Activated CD8-positive, alpha-beta memory T cell treated with anti-CD3 and anti-CD28 coated beads, Interleukin-2, amount 50 U/mL, for 1 hour (primary cell): ENCODE measurements around the gene ERFE.

Source experiments
- DNase-seq: peaks from one replicate; pipeline ENCODE4 v3.0.0-alpha.2; 2020; ENCODE audit errors: extremely low read depth

Gene ERFE

DNA sequence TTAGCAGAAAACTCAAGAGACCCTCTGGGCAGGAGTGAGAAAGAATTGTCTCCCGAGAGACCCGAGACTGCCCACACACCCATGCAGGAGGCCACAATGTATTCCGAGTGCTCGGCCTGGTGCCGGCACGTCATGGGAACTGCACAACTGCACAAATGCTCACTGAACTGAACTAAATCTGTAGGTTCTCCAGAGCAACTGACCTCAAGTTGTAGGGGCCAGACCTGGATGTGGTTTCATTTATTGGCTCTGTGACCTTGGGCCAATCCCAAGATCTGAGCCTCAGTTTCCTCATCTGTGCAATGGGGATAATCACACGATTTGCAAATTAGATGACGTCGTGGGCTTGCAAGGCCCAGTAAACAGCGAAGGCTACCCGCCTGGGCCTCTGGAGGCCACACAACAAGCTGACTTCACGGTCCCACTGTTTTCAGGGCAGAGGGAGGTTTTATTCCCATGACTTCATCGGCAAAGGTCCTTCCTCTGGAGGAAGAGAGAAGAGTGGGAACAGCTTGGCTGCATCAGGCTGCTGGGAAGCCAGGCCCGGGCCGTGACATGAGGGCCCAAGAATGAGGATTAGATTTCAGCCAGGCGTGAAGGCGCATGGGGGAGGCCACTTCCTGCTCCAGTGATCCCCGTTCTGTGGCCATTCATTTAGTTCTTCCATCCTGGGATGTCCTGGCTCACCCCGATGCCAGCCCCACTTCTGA lies 3.6 kb upstream of the ERFE start:
- no peak for DNase-seq

DNA sequence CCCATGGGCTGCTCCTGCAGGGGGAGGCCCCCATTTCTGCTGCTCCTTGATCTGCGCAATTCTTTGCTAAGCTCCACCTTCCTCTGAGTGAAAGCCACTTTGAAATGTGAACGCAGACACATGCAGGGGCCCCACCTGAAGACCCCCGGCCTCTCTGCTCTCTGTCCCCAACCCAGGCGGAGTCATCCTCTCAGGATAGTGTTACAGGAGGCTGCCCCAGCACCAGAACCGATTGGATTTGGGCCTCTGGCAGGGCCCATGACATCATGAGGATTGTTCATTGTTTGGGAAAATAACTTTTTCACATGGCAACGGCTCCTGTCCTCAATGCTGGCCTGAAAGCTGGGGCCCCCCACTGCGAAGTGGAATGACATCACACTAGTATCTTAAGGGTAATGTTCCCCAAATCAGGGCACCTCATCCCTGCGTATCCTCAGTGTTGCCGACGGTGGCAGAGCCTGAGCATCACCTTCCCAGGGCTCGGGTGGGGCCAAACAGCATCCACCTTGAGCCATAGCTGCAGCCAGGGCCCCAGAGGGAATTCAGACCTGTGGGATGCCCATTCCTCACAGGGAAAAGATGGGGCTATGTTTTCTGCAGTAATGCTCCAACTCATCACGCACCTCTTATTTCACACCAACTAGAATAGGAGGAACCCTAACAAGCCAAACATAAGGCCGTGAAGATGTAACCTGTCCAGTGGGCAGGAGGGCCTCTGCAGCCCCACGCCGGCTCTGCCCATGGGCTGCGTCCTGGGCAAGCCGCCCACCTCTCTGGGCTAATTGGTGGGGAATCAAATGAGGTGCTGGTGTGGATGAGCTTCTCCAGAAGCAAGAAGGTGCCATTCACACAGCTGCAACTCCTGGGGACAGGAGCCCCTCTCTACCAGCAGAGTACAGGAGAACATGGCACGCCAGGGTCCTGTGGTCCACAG lies 2.7 kb upstream of the ERFE start:
- no peak for DNase-seq

DNA sequence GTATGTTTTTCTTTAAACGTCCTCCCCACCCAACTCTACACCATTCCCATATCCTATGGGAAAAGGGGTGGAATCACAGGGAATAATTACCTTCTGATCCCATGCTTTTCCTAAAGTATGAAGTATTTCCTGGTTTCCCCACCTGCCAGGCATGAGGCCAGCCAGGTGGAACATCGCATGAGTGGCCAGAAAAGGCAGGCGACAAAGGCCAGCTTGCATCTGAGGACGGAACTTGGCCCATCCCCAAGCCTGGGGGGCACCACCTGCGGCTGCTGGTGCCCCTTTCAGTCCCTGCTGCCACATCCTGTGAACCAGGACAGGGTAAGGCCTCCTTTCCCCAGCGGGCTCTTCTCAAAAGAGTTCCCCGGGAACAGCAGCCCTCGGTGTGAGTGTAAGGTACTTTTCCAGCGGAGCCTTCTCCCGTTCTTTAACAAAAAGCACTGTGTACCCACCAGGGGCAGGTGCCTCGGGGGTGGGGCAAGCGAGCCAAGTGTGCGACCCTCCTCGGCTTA lies 1.2 kb upstream of the ERFE start:
- DNase-seq = no peak

DNA sequence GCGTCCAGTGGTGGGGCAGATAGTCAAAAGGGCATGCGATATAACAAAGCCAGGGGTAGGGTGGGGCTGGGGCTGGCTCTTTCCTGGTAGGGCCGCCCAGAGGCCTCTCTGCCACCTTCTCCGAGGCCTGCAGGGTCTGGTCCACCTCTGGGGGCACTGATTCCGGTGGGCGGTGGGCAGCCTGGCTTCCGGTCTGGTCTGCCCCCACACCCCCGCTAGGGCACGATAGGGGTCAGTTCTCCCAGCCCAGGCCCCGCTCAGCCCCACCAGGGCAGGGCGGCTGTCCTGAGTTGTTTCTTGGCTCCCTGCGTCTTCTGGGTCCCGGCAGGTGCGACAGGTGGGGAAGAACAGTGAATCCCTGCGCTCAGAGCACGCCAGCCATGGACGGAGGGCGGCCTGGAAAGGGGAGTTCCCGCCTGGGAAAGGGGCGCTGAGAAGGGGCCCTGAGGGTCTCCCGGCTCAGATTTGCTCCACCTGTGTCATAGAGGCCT lies 707 bp upstream of the ERFE start:
- no peak for DNase-seq

DNA sequence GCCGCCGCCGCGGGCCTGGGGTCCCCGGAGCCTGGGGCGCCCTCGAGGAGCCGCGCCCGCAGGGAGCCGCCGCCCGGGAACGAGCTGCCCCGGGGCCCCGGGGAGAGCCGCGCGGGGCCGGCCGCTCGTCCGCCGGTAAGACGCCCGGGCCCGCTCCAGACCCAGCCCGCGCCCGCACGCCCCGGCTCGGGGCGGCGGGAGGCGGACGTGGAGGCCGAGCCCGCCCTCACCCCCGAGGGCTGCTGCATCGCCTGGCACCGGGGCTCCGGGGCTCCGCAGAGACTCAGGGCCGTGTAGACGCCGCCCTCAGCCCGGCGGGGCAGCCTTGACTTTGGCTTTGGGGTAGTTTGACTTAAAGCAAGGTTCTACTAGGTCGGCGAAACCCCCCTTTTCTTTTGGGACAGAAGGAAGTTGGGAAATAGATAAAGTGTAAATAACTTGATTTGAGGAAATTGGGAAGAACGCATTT lies 335 bp downstream of the ERFE start:
- no peak for DNase-seq

DNA sequence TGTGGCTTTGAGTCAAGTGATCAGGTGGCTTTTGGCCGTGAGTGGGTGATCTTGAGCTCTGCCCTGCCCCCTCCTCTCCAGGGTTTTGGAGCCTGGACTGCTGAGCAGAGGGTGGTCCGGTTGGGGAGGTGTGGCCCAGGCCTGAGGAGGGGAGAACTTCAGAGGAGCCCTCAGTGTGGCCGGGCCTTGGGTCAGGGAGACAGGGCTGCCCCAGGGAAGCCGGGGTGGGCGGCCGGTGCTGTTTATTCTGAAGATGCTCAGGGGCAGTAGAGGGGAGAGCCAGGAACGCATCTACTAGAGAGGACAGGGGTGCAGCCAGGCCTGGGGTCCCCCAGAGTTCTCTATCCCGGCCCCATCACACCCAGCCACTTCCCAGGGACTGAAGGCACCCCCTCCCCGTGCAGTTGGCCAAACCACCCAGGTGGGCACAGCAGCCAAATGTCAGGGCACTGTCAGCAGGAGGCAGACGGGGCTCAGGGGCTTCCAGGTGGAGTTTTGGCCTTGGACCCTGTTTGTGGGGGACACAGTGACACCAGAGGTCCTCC lies 963 bp downstream of the ERFE start:
- no peak for DNase-seq

DNA sequence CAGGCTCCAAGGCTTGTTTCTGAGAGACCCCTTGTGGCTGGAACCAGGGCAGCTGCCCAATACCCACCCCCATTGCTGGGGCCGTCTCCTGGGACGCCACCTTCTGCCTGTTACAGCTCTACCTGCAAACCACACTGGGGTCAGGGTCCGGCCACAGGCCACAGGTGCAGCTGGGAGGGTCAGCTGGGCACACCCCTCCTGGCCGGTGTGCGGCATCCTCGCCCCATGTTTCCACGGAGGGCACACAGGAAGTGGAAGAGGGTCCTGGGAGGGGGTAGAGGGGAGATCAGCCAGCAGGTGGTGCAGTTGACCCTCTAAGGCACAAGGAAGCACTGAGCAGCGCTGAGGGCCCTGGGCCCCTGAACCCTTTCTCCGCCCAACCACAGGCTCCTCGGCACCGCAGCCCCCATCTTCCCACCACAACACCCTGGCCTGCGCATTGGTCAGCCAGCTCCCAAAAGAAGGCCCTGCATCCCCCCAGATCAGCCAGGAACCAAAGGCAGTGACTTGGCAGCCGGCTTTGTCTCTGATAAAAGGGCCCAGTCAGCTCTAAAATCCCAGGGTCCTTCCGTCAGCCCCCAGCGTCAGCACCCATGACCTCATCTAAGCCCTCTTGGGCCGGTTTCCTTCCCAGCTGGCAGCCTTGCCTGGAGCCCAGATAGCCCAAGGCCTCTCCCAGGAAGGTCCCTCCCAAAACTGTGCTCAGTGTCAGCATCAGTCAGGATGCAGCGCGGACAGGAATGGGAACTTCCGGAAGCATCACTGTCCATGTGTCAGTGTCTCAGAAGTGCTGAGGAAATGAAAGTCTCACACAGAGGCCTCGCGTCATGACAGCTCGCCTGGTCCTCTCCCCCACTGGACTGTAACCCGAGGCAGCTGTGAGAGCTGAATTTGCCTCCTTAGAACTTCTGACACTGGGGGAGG lies 1.7 kb downstream of the ERFE start:
- DNase-seq = no peak

DNA sequence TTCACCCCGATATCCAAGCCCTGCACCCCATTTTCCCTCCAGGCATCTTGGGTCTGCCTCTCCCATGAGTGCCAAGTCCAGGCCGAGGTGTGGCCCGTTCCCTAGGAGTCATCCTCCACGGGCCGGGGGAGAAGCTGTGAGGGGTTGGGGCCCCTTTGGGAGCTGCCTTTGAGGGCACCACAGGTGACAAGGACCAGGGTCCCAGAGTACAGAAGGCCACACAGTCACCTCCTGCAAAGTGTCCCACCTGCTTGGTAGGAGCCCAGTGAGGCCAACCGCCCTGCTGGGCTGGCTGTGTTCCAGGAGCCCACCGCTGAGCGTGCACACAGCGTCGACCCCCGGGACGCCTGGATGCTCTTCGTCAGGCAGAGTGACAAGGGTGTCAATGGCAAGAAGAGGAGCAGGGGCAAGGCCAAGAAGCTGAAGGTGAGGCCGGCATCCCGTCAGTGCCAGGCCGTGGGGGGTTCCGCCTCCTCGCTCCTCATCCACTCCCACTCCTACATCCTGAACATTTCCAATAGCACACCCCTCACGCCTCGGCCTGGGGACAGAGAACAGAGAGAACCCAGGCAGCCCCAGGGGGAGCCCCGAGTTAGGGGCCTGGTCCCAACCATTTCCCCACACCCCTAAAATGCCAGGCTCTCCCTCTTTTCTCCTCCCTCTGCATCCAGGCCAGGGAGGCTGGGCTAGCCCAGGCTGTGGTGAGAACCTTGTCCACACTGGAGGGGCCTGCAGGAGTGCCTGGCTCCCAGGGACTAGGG lies 2.7 kb downstream of the ERFE start:
- no peak for DNase-seq

DNA sequence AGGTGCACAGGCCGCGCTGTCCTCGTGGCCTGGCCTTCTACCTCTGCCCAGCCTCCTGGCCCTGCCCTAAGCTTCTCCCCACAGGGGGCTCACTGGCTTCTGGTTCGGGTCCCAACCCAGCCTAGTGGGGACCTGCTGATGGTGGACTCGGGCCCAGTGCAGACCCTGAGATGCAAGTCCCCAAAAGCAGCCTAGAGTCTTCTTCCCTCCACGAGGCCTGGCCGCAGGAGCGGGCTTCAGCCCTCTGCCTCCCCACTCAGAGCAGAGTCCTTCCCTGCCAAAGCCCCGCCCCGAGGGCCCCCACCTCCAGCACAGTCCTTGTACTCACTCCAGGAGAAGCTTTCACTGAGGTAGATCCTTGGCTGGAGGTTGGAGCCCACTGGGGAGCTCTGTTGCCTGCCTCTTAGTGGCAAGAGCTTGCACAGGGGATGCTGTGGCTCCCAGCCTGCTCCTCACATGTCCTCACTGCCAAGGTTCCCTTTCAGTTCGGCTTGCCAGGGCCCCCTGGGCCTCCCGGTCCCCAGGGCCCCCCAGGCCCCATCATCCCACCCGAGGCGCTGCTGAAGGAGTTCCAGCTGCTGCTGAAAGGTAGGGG lies 3.6 kb downstream of the ERFE start:
- DNase-seq = no peak

DNA sequence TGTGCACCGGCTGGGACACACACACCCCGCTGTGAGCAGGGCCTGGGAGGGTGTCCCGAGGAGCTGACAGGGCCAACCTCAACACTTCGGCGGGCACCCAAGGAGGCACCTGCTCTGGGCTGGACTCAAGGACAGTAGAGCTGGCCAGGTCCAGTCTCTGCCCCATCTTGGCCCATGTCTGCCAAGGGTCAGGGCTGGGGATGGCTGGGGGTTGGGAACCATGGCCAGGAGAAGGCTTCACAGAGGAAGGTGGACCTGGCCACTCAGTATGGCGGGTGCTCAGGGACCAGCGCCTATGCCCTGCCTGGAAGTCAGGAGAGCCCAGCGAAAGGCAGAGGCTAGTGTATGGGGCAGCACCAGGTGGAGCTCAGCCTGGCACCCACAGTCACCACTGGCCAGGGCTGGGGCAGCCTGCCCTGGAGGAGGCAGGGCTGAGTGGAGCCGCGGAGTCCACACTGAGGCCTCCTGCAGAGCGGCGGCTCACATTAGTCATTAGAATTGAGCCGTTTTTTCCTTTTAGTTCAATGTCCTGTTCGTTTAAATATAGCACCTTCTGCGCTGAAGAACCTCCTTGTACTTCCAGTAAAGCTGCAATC lies 4.2 kb downstream of the ERFE start:
- no peak for DNase-seq

DNA sequence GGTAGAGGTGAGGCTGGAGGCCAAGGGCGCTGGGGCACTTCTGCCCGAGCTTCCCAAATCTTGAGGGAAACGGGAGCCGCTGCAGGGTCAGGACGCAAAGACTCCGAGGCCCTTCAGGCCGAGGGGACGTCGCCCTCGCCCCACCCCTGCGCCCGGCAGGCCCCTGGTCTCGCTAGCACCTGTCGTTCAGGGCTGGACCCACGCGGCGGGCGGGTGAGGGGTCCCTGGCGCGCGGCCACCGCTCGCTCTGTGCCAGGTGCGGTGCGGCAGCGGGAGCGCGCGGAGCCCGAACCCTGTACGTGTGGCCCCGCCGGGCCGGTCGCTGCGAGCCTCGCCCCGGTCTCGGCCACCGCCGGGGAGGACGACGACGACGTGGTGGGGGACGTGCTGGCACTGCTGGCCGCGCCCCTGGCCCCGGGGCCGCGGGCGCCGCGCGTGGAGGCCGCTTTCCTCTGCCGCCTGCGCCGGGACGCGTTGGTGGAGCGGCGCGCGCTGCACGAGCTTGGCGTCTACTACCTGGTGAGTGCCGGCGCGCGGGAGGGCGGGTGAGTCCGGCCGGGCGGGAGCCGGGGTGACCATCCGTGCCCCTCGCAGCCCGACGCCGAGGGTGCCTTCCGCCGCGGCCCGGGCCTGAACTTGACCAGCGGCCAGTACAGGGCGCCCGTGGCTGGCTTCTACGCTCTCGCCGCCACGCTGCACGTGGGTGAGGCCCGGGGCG lies 4.9 kb downstream of the ERFE start:
- no peak for DNase-seq

DNA sequence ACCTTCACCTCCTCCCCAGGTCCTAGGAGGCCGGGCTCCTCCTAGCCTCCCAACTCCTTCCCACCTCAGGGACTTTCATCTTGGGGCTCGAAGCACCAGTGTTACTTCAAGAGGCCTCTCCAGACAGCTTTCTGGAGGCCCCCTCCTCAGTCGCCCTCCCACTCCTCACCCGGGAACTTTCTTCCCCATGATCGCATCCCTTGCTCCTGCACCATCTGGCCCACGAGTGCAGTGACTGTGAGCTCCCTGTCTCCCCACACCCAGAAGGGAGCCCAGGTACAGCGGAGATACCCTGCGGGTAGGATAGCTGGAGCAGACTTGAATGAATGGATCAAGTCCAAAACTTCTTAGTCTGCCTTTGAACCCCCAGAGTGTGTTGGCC lies 6.1 kb downstream of the ERFE start:
- DNase-seq = no peak

DNA sequence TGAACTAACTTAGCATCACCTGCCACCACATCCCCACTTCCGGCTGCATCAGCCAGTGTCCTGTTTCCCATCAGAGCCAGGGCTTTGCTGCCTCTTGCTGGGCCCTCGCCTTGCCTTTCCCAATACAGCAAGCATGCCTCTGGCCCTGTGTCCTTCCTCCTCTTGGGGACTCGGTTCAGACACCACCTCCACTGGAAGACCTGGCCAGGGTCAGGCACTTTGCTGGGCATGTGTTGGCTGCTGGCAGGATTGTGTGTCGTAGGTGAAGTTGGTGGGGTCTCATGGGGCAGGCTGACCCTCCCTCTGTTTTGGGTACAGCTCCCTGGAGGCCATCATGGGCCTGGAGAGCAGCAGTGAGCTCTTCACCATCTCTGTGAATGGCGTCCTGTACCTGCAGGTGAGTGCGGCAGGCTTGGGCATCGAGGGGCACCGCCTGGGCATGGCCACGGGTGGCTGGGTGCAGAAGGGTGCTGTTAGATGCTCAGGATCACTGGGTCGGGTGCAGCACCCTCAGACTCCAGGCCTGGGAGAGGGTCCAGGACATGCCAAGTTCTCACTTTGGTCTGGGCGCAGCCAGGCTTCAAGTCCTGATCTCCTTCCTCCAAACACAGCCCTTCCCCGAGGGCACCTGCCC lies 6.6 kb downstream of the ERFE start:
- DNase-seq = no peak

DNA sequence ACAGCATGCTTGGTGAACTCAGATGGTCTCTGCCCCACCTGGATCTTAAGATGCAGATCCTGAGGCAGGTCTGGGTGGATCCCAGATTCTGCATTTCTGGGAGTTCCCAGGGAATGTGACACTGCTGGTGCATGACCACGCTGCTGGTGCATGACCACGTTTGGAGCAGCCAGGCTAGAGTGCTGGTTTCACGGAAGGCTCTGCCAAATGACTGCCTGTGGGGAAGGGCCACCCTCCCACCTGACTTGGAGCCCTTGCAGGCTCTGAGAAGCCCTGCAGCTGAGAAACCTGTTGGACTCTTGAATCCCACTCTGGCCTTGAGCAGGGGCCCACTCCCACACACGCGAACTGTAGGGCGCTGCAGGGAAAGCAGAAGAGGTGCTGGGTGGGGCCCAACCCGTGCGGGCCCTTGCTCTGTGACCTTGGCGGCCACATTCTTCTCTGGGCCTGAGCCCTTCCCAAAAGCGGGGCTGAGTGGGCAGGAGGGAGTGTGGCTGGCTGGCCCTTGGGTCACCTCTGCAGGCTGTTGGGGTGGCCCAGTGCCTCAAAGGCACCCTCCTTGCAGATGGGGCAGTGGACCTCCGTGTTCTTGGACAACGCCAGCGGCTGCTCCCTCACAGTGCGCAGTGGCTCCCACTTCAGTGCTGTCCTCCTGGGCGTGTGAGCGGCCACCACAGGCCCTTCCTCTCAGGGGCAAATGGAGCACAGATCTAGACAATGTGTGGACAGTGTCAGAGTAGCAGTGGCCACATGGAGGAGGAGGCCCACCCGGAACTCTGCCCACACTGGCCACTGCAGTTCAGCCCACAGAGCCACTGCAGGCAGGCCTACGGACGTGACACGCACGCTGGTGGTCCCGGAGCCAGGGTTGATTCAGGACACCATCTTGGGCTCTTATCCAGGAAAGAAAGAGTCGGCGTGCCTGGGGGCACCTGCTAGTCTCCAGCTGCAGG lies 7.9 kb downstream of the ERFE start:
- DNase-seq = no peak

DNA sequence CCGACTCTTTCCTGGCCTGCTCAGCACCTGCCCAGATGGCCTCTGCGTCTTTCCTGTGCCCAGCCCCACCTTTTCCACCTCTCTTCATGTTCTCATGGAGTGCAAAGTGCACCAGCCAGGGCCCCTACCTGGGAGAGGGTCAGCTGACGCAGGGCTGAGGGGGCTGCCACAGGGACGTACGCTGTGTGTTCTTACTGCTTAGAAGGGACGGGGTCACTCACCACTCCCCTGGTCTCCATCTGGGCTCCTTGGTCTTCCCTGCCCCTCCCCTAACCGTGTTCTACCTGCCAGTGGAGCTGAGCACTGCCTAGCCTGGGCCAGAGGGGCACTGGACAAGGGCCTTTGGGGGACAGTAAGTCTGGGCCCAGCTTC lies 8.6 kb downstream of the ERFE start:
- no peak for DNase-seq

DNA sequence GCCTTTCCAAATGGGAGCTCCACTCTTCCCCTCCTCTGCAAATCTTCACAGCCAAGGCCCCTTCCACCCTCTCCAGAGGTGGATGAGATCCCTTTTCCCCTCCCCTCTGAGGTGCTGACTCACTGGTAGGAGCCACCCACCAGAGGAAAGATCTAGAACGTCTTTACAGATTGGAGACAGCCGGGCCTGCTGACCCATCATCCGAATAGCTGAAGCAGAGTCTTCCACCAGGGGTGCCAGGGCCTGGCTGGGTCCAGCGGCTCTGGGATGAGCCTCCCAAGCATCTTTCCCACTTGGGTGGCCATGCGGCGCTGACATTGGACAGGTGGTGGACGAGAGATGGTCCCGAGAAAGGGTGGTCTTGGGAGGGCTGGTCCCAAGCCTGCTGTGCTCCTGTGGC lies 9.0 kb downstream of the ERFE start:
- DNase-seq = no peak

DNA sequence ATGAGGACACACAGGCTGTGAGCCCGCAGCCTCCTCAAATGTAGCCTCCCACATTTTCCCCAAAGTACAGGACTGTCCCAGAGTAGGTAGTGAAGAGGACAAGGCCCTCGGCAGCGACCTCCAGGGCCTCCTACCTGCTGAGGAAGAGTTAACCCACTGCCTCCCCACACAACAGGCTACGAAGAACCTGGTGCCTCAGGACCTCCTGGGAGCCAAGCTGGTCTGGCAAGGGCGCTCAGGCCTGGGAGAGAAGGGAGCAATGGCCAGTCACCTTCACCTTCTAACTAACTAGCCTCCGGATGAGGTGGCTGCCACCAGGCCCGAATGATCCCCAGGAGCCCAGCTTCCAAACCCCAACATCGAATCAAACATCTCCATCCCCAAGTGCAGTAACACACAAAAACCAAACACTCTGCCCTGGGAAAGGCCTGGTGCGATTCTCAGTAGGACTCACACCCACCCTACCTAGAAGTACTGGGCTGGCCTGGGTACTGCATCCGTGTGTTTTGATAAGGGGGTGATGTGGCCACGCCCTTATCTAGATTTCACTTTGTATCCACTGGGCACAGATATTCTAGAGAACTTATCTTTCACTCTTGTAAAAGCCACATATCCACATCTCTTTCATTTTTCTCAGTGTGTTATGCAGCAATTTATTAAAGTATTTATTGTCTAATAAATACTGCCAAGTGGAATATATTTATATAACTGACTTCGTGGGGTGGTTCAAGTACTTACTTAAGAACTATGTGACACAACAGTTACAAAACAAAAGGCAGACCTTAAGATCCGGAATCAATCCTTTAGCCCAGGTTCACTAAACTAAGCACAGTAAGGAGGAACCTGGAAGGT lies 9.7 kb downstream of the ERFE start:
- DNase-seq = no peak
